GM10266 (cell line): ENCODE measurements around the gene CFAP46.

ENCODE experiments used
- DNase-seq: peaks from one replicate; pipeline ENCODE4 v3.0.0; 2012; ENCODE audit errors: extremely low spot score
- CTCF ChIP-seq: IDR thresholded peaks from 2 replicates; pipeline ENCODE4 v1.5.1; 2012; ENCODE audit warnings: mild to moderate bottlenecking, low read depth; ENCODE audit not compliant: control insufficient read depth, insufficient read depth; ENCODE audit errors: missing control alignments

Gene CFAP46

GRCh38 chr10:132812520-132812919 is 129.8 kb downstream of the CFAP46 start:
- no peak for DNase-seq
- TF ChIP-seq CTCF = no peak

- TF ChIP-seq CTCF = no peak
- no peak for DNase-seq
These were observed 130.4 kb downstream of the CFAP46 start for GRCh38 chr10:132811891-132812481.

- DNase-seq = no peak
These were observed 131.3 kb downstream of the CFAP46 start for GRCh38 chr10:132810807-132811700.

GRCh38 chr10:132810141-132810806 is 132.1 kb downstream of the CFAP46 start:
- TF ChIP-seq CTCF = no peak
- no peak for DNase-seq

More at GRCh38 chr10:132810807-132811700, 131.3 kb downstream of the CFAP46 start:
- TF ChIP-seq CTCF = no peak

GRCh38 chr10:132809232-132810140 is 132.9 kb downstream of the CFAP46 start:
- no peak for DNase-seq
- TF ChIP-seq CTCF = no peak

- no peak for TF ChIP-seq CTCF
These were observed 133.8 kb downstream of the CFAP46 start for GRCh38 chr10:132808383-132809231.

More at GRCh38 chr10:132808383-132809231, 133.8 kb downstream of the CFAP46 start:
- no peak for DNase-seq
